Activated naive CD4-positive, alpha-beta T cell treated with anti-CD3 and anti-CD28 coated beads, Interleukin-2, amount 50 U/mL, for 24 hours (primary cell): ENCODE results near the gene FKBP5.
A peak's percentile ranks its signal among the peaks of the same experiment; 100 is the strongest.

Experiments
- H3K27ac Mint-ChIP-seq: one replicate; pipeline ENCODE4 v1.8.0; 2021; ENCODE audit warnings: mild to moderate bottlenecking, mixed read lengths
- H3K27me3 Mint-ChIP-seq: one replicate; pipeline ENCODE4 v1.8.0; 2021; ENCODE audit warnings: mixed read lengths
- H3K36me3 Mint-ChIP-seq: one replicate; pipeline ENCODE4 v1.8.0; 2021; ENCODE audit warnings: mixed read lengths
- H3K4me1 Mint-ChIP-seq: one replicate; pipeline ENCODE4 v1.8.0; 2021; ENCODE audit warnings: mixed read lengths
- H3K4me3 Mint-ChIP-seq: one replicate; pipeline ENCODE4 v1.8.0; 2021; ENCODE audit warnings: mild to moderate bottlenecking, mixed read lengths
- H3K9me3 Mint-ChIP-seq: one replicate; pipeline ENCODE4 v1.8.0; 2021; ENCODE audit warnings: mixed read lengths

Gene FKBP5

GRCh38 chr6:35727231-35727934 lies 38.7 kb upstream of the FKBP5 start:
- no peaks in the 10 kb centered on the region for H3K9me3 Mint-ChIP-seq
- no peaks in the 10 kb centered on the region for H3K36me3 Mint-ChIP-seq
- peak overlapping the region; percentile 86 for H3K4me3 Mint-ChIP-seq
- peak overlapping the region; percentile 94 for H3K27ac Mint-ChIP-seq
- peaks cover 83% of the 10 kb centered on the region for H3K4me1 Mint-ChIP-seq
- H3K27me3 Mint-ChIP-seq = no peaks in the 10 kb centered on the region

GRCh38 chr6:35725721-35726438 lies 37.2 kb upstream of the FKBP5 start:
- peaks cover 83% of the 10 kb centered on the region for H3K4me1 Mint-ChIP-seq
- H3K36me3 Mint-ChIP-seq = no peaks in the 10 kb centered on the region
- peak overlapping the region; percentile 86 for H3K4me3 Mint-ChIP-seq
- no peaks in the 10 kb centered on the region for H3K9me3 Mint-ChIP-seq
- H3K27me3 Mint-ChIP-seq = no peaks in the 10 kb centered on the region
- peak overlapping the region; percentile 94 for H3K27ac Mint-ChIP-seq

- Mint-ChIP-seq H3K9me3 (no peaks in the 10 kb centered on the region), H3K4me3 (no peak overlapping the region), H3K27ac (peak overlapping the region; percentile 81), H3K4me1 (peaks cover 83% of the 10 kb centered on the region), H3K36me3 (no peaks in the 10 kb centered on the region), H3K27me3 (no peaks in the 10 kb centered on the region)
Measured at GRCh38 chr6:35725081-35725708, 36.5 kb upstream of the FKBP5 start.

GRCh38 chr6:35724471-35724870 lies 35.8 kb upstream of the FKBP5 start:
- no peaks in the 10 kb centered on the region for H3K27me3 Mint-ChIP-seq
- H3K9me3 Mint-ChIP-seq = no peaks in the 10 kb centered on the region
- H3K4me1 Mint-ChIP-seq = peaks cover 83% of the 10 kb centered on the region
- no peaks in the 10 kb centered on the region for H3K36me3 Mint-ChIP-seq
- no peak overlapping the region for H3K4me3 Mint-ChIP-seq
- no peak overlapping the region for H3K27ac Mint-ChIP-seq

DNA sequence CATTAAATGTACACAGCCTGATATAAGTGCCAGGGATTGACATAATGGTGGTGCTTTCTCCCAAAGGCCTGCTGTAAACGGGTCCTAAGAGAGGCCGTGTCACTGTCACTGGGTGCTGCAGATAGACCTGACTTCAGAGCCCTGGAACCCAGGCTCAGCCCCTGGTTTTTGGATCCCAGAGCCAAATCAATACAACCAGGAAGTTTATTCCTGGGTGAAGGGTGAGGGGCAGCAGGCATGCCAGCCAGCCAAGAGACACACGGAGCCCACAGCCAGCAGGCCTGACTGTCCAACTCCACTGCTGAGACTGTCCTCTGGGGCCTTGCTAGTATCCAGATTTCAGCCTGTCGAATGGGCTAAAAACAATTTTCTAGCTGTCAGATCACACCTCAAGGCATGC lies 35.3 kb upstream of the FKBP5 start:
- H3K4me1 Mint-ChIP-seq = peaks cover 83% of the 10 kb centered on the region
- H3K9me3 Mint-ChIP-seq = no peaks in the 10 kb centered on the region
- H3K4me3 Mint-ChIP-seq = no peak overlapping the region
- H3K27me3 Mint-ChIP-seq = no peaks in the 10 kb centered on the region
- H3K36me3 Mint-ChIP-seq = no peaks in the 10 kb centered on the region
- H3K27ac Mint-ChIP-seq = no peak overlapping the region

DNA sequence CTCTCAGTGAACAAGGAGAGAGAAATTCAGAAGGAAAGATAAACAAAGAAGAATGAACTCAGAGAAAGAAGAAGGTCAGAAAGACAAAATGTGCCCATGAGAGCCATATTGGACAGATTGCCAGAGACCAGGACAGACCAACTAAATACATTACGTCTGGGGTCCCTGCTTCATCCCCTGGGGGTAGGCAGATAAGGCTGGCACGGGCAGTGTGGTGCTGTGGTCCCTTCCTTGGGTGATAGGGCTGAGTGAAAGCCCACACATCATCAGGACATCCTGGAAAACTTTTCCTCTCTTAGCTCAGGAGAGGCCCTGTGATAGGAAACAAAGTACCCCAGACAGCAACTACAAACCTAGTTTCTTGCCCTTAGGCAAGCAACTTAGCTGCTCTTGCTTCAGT lies 34.9 kb upstream of the FKBP5 start:
- H3K4me3 Mint-ChIP-seq = no peak overlapping the region
- H3K9me3 Mint-ChIP-seq = no peaks in the 10 kb centered on the region
- peak overlapping the region; percentile 83 for H3K27ac Mint-ChIP-seq
- H3K4me1 Mint-ChIP-seq = peaks cover 83% of the 10 kb centered on the region
- H3K36me3 Mint-ChIP-seq = no peaks in the 10 kb centered on the region
- no peaks in the 10 kb centered on the region for H3K27me3 Mint-ChIP-seq

DNA sequence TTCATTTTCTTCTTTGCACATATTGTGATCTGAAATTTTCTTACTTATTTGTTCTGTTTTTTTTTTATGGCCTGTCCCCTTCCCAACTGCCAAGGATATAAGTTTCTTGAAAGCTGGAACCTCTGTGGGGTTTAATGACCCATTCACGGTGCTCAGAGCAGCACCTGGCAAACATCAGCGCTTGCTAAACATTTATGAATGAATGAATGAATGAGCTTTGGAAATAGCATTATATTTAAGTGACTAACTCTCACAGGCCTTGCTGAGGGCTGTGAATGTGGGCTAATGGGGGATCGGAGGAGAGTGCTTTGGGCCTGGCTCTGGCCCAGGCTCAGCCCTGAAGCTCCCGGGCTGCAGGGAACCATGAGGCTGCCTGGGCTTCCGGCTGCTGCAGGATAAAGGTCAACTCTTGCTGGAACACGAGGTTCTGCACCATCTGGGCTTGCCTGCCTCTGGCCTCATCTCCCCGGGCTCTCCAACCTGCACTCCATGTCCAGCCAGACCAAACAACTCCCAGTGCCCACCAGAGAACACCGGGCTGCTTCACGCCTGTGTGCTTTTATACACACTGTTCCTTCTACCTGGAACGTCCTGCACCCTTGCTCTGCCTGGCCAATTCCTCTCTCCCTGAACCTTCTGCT lies 33.5 kb upstream of the FKBP5 start:
- H3K4me1 Mint-ChIP-seq = peaks cover 87% of the 10 kb centered on the region
- peak overlapping the region; percentile 69 for H3K27ac Mint-ChIP-seq
- H3K27me3 Mint-ChIP-seq = no peaks in the 10 kb centered on the region
- H3K36me3 Mint-ChIP-seq = no peaks in the 10 kb centered on the region
- H3K9me3 Mint-ChIP-seq = no peaks in the 10 kb centered on the region
- no peak overlapping the region for H3K4me3 Mint-ChIP-seq

DNA sequence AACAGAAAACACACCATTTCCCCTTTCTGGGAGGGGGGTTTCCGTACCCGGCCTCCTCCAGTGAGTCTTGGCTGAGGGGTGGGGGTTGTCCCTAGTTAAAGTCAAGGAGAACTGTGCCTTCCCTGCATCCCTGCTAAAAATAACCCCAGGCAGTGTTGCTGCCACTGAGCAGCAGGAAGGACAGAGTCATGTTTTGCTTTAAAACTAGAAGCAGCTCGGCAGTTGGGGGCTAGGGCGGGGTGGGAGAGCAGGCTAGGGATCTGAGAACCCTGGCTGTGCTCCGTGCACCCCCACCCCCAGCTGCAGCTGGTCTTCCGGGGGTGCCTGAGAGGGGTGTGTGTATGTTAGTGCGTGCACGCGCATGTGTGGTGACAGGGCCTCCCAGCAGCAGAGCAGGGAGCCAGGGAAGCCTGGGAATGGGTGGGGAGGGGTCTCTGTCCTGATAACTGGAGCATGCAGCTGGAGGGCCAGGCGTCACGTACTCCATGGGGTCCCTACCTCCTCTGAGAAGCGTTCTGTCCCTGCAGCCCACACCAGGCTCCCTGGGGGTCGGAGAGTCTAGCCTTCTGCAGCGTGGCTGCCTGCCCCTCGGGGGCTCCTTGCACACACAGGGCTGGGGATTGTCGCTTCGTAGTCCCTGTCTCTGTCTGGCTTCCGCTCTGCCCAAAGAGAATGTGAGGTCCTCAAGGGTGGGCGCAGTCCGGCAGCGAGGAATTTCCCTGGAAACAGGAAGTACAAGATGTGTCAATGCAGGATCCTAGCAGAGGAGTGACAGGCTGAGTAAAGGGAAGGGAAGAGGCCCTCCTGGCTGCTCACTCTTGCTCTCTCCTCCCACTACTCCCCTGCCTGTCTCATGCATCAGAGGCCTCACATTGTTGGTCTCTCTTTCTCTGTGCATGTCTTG lies 31.4 kb upstream of the FKBP5 start:
- no peaks in the 10 kb centered on the region for H3K9me3 Mint-ChIP-seq
- peaks cover 85% of the 10 kb centered on the region for H3K4me1 Mint-ChIP-seq
- no peaks in the 10 kb centered on the region for H3K36me3 Mint-ChIP-seq
- no peaks in the 10 kb centered on the region for H3K27me3 Mint-ChIP-seq
- H3K27ac Mint-ChIP-seq = peak overlapping the region; percentile 68
- peak overlapping the region; percentile 66 for H3K4me3 Mint-ChIP-seq

GRCh38 chr6:35719404-35719829 lies 30.7 kb upstream of the FKBP5 start:
- Mint-ChIP-seq H3K4me3 (peak overlapping the region; percentile 66), H3K36me3 (no peaks in the 10 kb centered on the region), H3K27ac (peak overlapping the region; percentile 87), H3K27me3 (no peaks in the 10 kb centered on the region), H3K9me3 (no peaks in the 10 kb centered on the region), H3K4me1 (peaks cover 78% of the 10 kb centered on the region)

DNA sequence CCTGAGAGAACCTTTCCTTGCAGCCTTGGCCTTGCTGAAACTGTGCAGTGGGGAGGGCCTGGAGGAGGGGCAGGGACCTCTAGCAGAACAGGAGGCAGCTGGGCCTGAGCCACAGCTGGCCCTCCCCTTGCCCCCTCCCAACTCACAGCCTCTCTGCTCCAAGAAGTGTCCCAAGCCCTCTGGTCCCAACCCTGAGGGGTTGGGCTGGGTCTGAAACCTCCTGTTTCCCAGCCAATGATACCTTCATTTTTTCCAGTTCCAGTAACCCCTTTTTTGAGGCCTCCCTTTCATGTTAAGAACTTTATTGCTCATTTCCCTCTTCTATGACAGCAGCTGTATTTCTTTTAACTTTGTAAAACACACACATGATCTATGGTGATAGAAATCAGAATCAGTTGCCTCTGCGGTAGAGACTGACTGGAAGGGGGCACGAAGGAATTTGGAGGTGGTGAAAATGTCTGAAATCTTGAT lies 30.2 kb upstream of the FKBP5 start:
- H3K27ac Mint-ChIP-seq = peak overlapping the region; percentile 87
- no peaks in the 10 kb centered on the region for H3K27me3 Mint-ChIP-seq
- H3K9me3 Mint-ChIP-seq = no peaks in the 10 kb centered on the region
- H3K36me3 Mint-ChIP-seq = no peaks in the 10 kb centered on the region
- H3K4me1 Mint-ChIP-seq = peaks cover 73% of the 10 kb centered on the region
- peak overlapping the region; percentile 66 for H3K4me3 Mint-ChIP-seq

GRCh38 chr6:35718375-35718736 lies 29.6 kb upstream of the FKBP5 start:
- Mint-ChIP-seq H3K4me3 (peak overlapping the region; percentile 66), H3K4me1 (peaks cover 74% of the 10 kb centered on the region), H3K36me3 (no peaks in the 10 kb centered on the region)

DNA sequence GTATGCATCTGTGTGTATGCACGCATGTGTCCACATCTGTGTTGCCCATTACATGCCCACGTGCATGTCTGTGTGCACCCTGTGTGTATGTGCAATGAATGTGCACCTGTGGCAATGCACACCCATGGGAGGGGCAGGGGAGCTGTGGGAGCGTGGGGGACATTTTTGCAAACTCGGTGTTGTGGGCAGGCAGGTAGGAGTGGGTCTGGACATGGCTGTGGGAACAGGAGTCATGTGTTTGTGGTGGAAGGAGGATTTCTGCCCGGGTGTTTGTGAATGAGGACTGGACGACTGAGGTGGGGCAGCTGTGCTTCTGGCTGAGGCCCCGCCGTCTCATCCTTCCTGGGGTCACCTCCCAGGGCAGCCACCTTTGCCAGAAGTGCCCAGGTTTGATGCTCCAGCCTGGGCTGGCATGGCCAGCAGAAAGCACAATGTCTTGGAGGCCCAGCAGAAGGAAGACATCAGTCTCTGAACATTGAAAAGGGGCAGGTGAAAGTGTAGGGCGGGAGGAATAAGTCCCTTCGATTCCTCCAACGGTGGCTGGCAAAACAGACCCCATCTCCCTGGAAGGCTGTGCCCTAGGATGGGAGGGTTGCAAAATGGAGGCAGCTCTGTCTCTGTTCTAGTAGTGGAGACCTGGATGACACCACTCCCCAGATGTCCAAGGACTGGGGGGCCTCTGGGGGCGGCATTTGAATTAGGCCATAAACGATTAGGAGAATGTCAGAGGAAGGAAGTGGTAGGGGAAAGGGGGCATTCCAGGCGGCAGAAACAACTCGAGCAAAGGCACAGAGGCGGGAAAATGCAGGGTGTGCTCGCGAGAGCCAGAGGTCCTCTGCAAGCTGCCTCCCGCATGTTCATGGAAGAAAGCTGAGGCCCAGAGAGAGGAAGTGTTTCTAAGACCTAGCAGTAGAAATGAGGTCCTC lies 29.0 kb upstream of the FKBP5 start:
- H3K4me1 Mint-ChIP-seq = peaks cover 76% of the 10 kb centered on the region
- no peaks in the 10 kb centered on the region for H3K36me3 Mint-ChIP-seq
- peak overlapping the region; percentile 19 for H3K4me3 Mint-ChIP-seq
- peak overlapping the region; percentile 64 for H3K27ac Mint-ChIP-seq
- no peaks in the 10 kb centered on the region for H3K27me3 Mint-ChIP-seq
- H3K9me3 Mint-ChIP-seq = no peaks in the 10 kb centered on the region

More at GRCh38 chr6:35718375-35718736, 29.6 kb upstream of the FKBP5 start:
- Mint-ChIP-seq H3K27me3 (no peaks in the 10 kb centered on the region), H3K27ac (peak overlapping the region; percentile 87), H3K9me3 (no peaks in the 10 kb centered on the region)

DNA sequence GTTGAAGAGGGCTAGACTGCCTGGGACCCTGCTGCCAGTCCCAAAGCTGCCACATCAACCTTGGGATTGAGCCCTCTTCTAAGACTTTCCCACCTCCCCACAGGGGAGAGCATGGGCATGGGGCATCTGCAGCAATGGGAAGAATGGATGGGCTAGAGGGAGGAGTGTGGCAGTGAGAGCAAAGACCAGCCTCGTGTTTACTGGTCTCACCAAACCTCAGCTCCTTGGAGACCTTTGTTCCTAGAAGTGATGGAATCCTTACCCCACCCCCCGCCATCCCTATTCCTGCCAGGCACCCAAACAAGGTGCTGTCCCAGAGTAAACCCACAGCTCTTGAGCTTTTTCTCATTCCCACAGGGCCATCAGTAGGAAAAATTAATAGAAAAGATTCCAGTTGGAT lies 28.1 kb upstream of the FKBP5 start:
- no peak overlapping the region for H3K27ac Mint-ChIP-seq
- no peaks in the 10 kb centered on the region for H3K36me3 Mint-ChIP-seq
- H3K4me1 Mint-ChIP-seq = peaks cover 68% of the 10 kb centered on the region
- H3K27me3 Mint-ChIP-seq = no peaks in the 10 kb centered on the region
- H3K9me3 Mint-ChIP-seq = no peaks in the 10 kb centered on the region
- H3K4me3 Mint-ChIP-seq = no peak overlapping the region
